GM12878 (cell line): Measurements from ENCODE around the gene SWI5. TPM values are rescaled to one million over a fixed set of nuclear protein-coding genes. Genes with fewer than 3 reads are reported as not detected.
A peak's percentile ranks its signal among the peaks of the same experiment; 100 is the strongest.

Experiments used
- ATAC-seq: fragments of 200-7000 bp; cut with Tn5 transposase; 3 replicates; pipeline ENCODE4 v1.9.1; 2020; ENCODE audit warnings: mild to moderate bottlenecking, moderate library complexity
- BruUV-seq: library from RNA; stranded (reverse); fragments of 400-500 nt; replicated peaks from 2 replicates; lab custom pipeline; 2021; lab: Mats Ljungman, UMichigan
- CTCF ChIA-PET: fragments of 300-600 bp; sonication (Branson Sonifier 250); formaldehyde crosslinking; extraction: SDS; loops from one replicate; lab custom pipeline; 2021; ENCODE audit warnings: inconsistent platforms; lab: Yijun Ruan, JAX
- POLR2A ChIA-PET: fragments of 350-600 bp; formaldehyde crosslinking; extraction: SDS; loops from one replicate; lab custom pipeline; 2021; ENCODE audit warnings: inconsistent platforms; lab: Charles Lee
- RAD21 ChIA-PET: fragments of 300-600 bp; sonication (Branson Sonifier 250); formaldehyde crosslinking; loops from one replicate; lab custom pipeline; 2023; ENCODE audit warnings: antibody characterized with exemption; ENCODE audit not compliant: unreplicated experiment; lab: Charles Lee
- SMC1A ChIA-PET: fragments of 300-600 bp; sonication (Branson Sonifier 250); formaldehyde crosslinking; loops from one replicate; lab custom pipeline; 2023; ENCODE audit not compliant: unreplicated experiment, uncharacterized antibody; lab: Charles Lee
- DNase-seq: peaks from one replicate; pipeline ENCODE4 v3.0.0-alpha.2; 2011; ENCODE audit warnings: low read depth, low spot score
- FAIRE-seq: peaks from 3 replicates; lab custom pipeline; 2011; peaks lifted over from hg19 to GRCh38; lab: Jason Lieb, UNC
- H2AFZ ChIP-seq: 2 replicates; pipeline ENCODE4 v1.6.0; 2011; ENCODE audit warnings: low read depth, low read length, control low read depth; ENCODE audit not compliant: control insufficient read depth
- H3K27ac ChIP-seq: 2 replicates; pipeline ENCODE4 v1.5.1; 2011; ENCODE audit warnings: control low read depth; ENCODE audit not compliant: control insufficient read depth, insufficient read depth
- H3K27me3 ChIP-seq, 2 experiments: replicated peaks in 1 of 2; 2 replicates each; pipeline versions ENCODE4 v1.6.0 to v1.6.1; 2011; ENCODE audit warnings: low read length in 1 of 2; ENCODE audit not compliant: control insufficient read depth in 2 of 2, insufficient read depth in 2 of 2
- H3K36me3 ChIP-seq, 2 experiments: 2 replicates each; pipeline ENCODE4 v1.5.1; 2011; ENCODE audit warnings: low read length in 1 of 2; ENCODE audit not compliant: control insufficient read depth in 2 of 2, insufficient read depth in 2 of 2
- H3K4me1 ChIP-seq: 2 replicates; pipeline ENCODE4 v1.6.1; 2011; ENCODE audit warnings: mild to moderate bottlenecking, low read length, moderate library complexity, mixed read lengths; ENCODE audit not compliant: control insufficient read depth, insufficient read depth
- H3K4me2 ChIP-seq: 2 replicates; pipeline ENCODE4 v1.6.0; 2011; ENCODE audit warnings: control low read depth; ENCODE audit not compliant: control insufficient read depth, insufficient read depth
- H3K4me3 ChIP-seq: fragments of 200-600 bp; sonication (generic); 2 replicates; pipeline ENCODE4 v1.5.1; 2016
- H3K79me2 ChIP-seq: 2 replicates; pipeline ENCODE4 v1.6.0; 2011; ENCODE audit warnings: low read length; ENCODE audit not compliant: control insufficient read depth, insufficient read depth
- H3K9ac ChIP-seq: 2 replicates; pipeline ENCODE4 v1.8.0; 2011; ENCODE audit warnings: low read length, control low read depth, mixed read lengths; ENCODE audit not compliant: control insufficient read depth, insufficient read depth
- H3K9me3 ChIP-seq: replicated peaks from 3 replicates; pipeline ENCODE4 v1.5.1; 2011; ENCODE audit warnings: mild to moderate bottlenecking, low read length; ENCODE audit not compliant: control insufficient read depth, insufficient read depth
- H4K20me1 ChIP-seq: 2 replicates; pipeline ENCODE4 v1.6.0; 2011; ENCODE audit not compliant: control insufficient read depth, insufficient read depth
- CBX5 ChIP-seq: sonication (generic); IDR thresholded peaks from 2 replicates; pipeline ENCODE4 v1.6.1; 2016; ENCODE audit warnings: low read depth, moderate library complexity, mild to moderate bottlenecking, inconsistent platforms
- ETV6 ChIP-seq, 2 experiments: fragments of 450-650 bp in 1 of 2; IDR thresholded peaks in 1 of 2; conservative IDR thresholded peaks in 1 of 2; 2 replicates each; pipeline ENCODE4 v1.6.1; 2014; ENCODE audit warnings: antibody characterized with exemption in 1 of 2, borderline replicate concordance in 1 of 2, low read depth in 1 of 2, mild to moderate bottlenecking in 1 of 2, moderate library complexity in 1 of 2
- HDAC2 ChIP-seq: fragments of 200-600 bp; sonication (generic); IDR thresholded peaks from 2 replicates; pipeline ENCODE4 v1.6.1; 2017
- IRF3 ChIP-seq: fragments of 450-650 bp; IDR thresholded peaks from 2 replicates; pipeline ENCODE4 v1.6.1; 2014; ENCODE audit warnings: mild to moderate bottlenecking
- IRF5 ChIP-seq: fragments of 450-650 bp; IDR thresholded peaks from 2 replicates; pipeline ENCODE4 v1.6.1; 2017; ENCODE audit warnings: borderline replicate concordance
- KDM1A ChIP-seq: fragments of 200-600 bp; sonication (generic); IDR thresholded peaks from 2 replicates; pipeline ENCODE4 v1.6.1; 2016; ENCODE audit warnings: borderline replicate concordance
- MTA2 ChIP-seq: fragments of 450-650 bp; IDR thresholded peaks from 2 replicates; pipeline ENCODE4 v1.6.1; 2016; ENCODE audit warnings: low read depth, mild to moderate bottlenecking, moderate library complexity
- NBN ChIP-seq: fragments of 450-650 bp; IDR thresholded peaks from 2 replicates; pipeline ENCODE4 v1.6.1; 2016
- NR2C1 ChIP-seq: fragments of 450-650 bp; IDR thresholded peaks from 2 replicates; pipeline ENCODE4 v1.6.1; 2017; ENCODE audit warnings: antibody characterized with exemption, mild to moderate bottlenecking, moderate library complexity
- PBX3 ChIP-seq: IDR thresholded peaks from 2 replicates; pipeline ENCODE4 v1.6.1; 2011; ENCODE audit warnings: mild to moderate bottlenecking, low read depth, low read length, moderate library complexity; ENCODE audit not compliant: insufficient replicate concordance
- POU2F2 ChIP-seq: IDR thresholded peaks from 3 replicates; pipeline ENCODE4 v1.6.1; 2011; ENCODE audit warnings: low read depth, mild to moderate bottlenecking, low read length, borderline replicate concordance
- RAD21 ChIP-seq: IDR thresholded peaks from 2 replicates; pipeline ENCODE4 v1.6.1; 2011; ENCODE audit warnings: mild to moderate bottlenecking, low read depth, low read length, moderate library complexity; ENCODE audit not compliant: insufficient read depth
- RUNX3 ChIP-seq: IDR thresholded peaks from 2 replicates; pipeline ENCODE4 v1.6.1; 2012; ENCODE audit warnings: low read length, inconsistent platforms
- TAF1 ChIP-seq: IDR thresholded peaks from 2 replicates; pipeline ENCODE4 v1.6.1; 2011; ENCODE audit warnings: mild to moderate bottlenecking, low read depth, low read length, borderline replicate concordance
- TCF7 ChIP-seq: IDR thresholded peaks from 2 replicates; pipeline ENCODE4 v1.6.1; 2014; ENCODE audit warnings: antibody characterized with exemption, borderline replicate concordance
- WGBS: methylation state at CpG from one replicate; pipeline ENCODE4 v1.1.6; 2016; ENCODE audit warnings: low lambda C conversion rate; ENCODE audit not compliant: insufficient replicate concordance, insufficient coverage; ENCODE audit errors: missing lambda C conversion rate; 5-methylcytosine and 5-hydroxymethylcytosine counted together
- in situ Hi-C: fragments of 300-500 bp; cut with MboI; formaldehyde crosslinking; loops from 9 replicates; pipeline ENCODE4 v1.14.3; 2018; ENCODE audit warnings: mixed read lengths
- intact Hi-C: fragments of 100-400 bp; cut with micrococcal nuclease; formaldehyde crosslinking; loops from one replicate; pipeline ENCODE4 v1.14.2; 2022; ENCODE audit not compliant: unreplicated experiment
- polyA plus RNA-seq, 11 experiments: library from polyadenylated mRNA; depleted of rRNA in 4 of 11; unstranded in 6 of 11; stranded (reverse) in 5 of 11; fragments of >200 nt; fragmentation: Nextera tagmentation in 4 of 11; fragmentation: Illumina TruSeq in 1 of 11; extraction: Ambion mirVana in 4 of 11; extraction: Trizol in 1 of 11; gene quantifications; 1 replicate in 1 of 11; 2 replicates in 10 of 11; pipeline versions ENCODE4 v1.2.1 to v1.2.3, GENCODE V29; 2011 to 2016; ENCODE audit warnings: inconsistent platforms in 2 of 11, missing spikeins in 2 of 11, low read depth in 1 of 11
- total RNA-seq, 4 experiments: library from RNA; depleted of rRNA in 3 of 4; stranded (reverse); fragments of >200 nt in 3 of 4; fragmentation: Illumina TruSeq in 1 of 4; extraction: Trizol in 1 of 4; gene quantifications; 2 replicates each; pipeline versions ENCODE4 v1.2.1 to v1.2.3, GENCODE V29; 2013 to 2021

Gene SWI5
- total and polyA plus RNA-seq, 10 of the 15 experiments (the other 5 are each of a cell fraction or from before 2014, with no cell fraction given), result 13.3 to 36.2 (median 18.1) TPM

GRCh38 chr9:128244837-128245231, 31.2 kb upstream of the SWI5 start:
- TF ChIP-seq ETV6 (conservative IDR thresholded peaks at IDR 0.05 in 1 of 2, IDR thresholded peaks at IDR 0.05 in 1 of 2; ENCODE audit: borderline replicate concordance in 1 of 2, low read depth in 1 of 2), result no peak
- ChIA-PET SMC1A (no interaction called here), CTCF (no interaction called here), POLR2A (no interaction called here), RAD21 (no interaction called here)
- no peaks in the 10 kb centered on the region for H3K9me3 ChIP-seq
- H3K4me1 ChIP-seq, result no peaks in the 10 kb centered on the region
- ATAC-seq (peak; percentile 48), FAIRE-seq (no peak), DNase-seq (no peak)
- no peak overlapping the region for H2AFZ ChIP-seq
- no peak overlapping the region for H3K9ac ChIP-seq
- no peak overlapping the region for H3K4me3 ChIP-seq
- no peak overlapping the region for H3K4me2 ChIP-seq
- intact Hi-C loops, result no loop called here
- H4K20me1 ChIP-seq, result no peaks in the 10 kb centered on the region
- no TSS peak for BruUV-seq
- no peaks in the 10 kb centered on the region for H3K36me3 ChIP-seq
- in situ Hi-C loops, result no loop called here
- H3K27ac ChIP-seq, result no peak overlapping the region
- 3% methylated on average over 13 of the region's 18 CpGs for WGBS
- H3K27me3 ChIP-seq, result no peaks in the 10 kb centered on the region
- H3K79me2 ChIP-seq, result no peaks in the 10 kb centered on the region

- FAIRE-seq, result no peak
- no TSS peak for BruUV-seq
- 27% methylated on average over 13 of the region's 13 CpGs for WGBS
- ChIA-PET SMC1A (no interaction called here), RAD21 (no interaction called here), CTCF (no interaction called here), POLR2A (no interaction called here)
- H3K4me1 ChIP-seq, result no peaks in the 10 kb centered on the region
- no peak overlapping the region for H3K9ac ChIP-seq
- intact Hi-C loops (no loop called here), in situ Hi-C loops (no loop called here)
- H3K79me2 ChIP-seq, result no peaks in the 10 kb centered on the region
- no peaks in the 10 kb centered on the region for H3K9me3 ChIP-seq
- H3K4me2 ChIP-seq, result no peak overlapping the region
- H3K36me3 ChIP-seq, result no peaks in the 10 kb centered on the region
- H2AFZ ChIP-seq, result peak overlapping the region; percentile 17; the same call in 1 of the 2 replicates
- no peak for DNase-seq
- ATAC-seq, result no peak
- H3K27ac ChIP-seq, result no peak overlapping the region
- H3K27me3 ChIP-seq, result no peaks in the 10 kb centered on the region
- no peak overlapping the region for H3K4me3 ChIP-seq
- no peaks in the 10 kb centered on the region for H4K20me1 ChIP-seq
- TF ChIP-seq CBX5, result no peak
- no peak for TF ChIP-seq IRF5
- TF ChIP-seq KDM1A, result no peak
- no peak for TF ChIP-seq TCF7
- TF ChIP-seq RAD21, result no peak
- TF ChIP-seq MTA2, result no peak
- no peak for TF ChIP-seq NBN
- no peak for TF ChIP-seq IRF3
- TF ChIP-seq PBX3, result no peak
- TF ChIP-seq NR2C1, result no peak
- no peak for TF ChIP-seq RUNX3
- no peak for TF ChIP-seq HDAC2
- TF ChIP-seq POU2F2, result no peak
- no peak for TF ChIP-seq TAF1
These were observed 30.5 kb upstream of the SWI5 start for GRCh38 chr9:128245421-128246151.
